GM19240 (cell line): ENCODE data around the gene IFT25.
"Not testable (repeated sequence)": the region's sequence is repeated elsewhere in the genome, so short reads cannot be mapped to it uniquely, and the experiment has no call there.

Source experiments
- DNase-seq: peaks from one replicate; pipeline ENCODE4 v3.0.0; 2011; ENCODE audit warnings: low spot score; ENCODE audit not compliant: insufficient read length

IFT25 gene

GRCh38 chr1:53889304-53890298 is 55.9 kb downstream of the IFT25 start, which contains the start of gene YIPF1:
TSS of gene YIPF1 (minus strand) at chr1:53889797. CDS start at chr1:53888937, 860 bp downstream.
- DNase-seq: peak; percentile 72

- DNase-seq: no peak
These were observed 56.8 kb downstream of the IFT25 start for GRCh38 chr1:53888681-53889080.

- DNase-seq: not testable (repeated sequence)
These were observed 61.9 kb downstream of the IFT25 start for GRCh38 chr1:53883600-53883999.

GRCh38 chr1:53881853-53882252 is 63.6 kb downstream of the IFT25 start:
- not testable (repeated sequence) for DNase-seq

- DNase-seq: no peak
These were observed 66.9 kb downstream of the IFT25 start for GRCh38 chr1:53878492-53879105.

GRCh38 chr1:53875150-53875549 is 70.3 kb downstream of the IFT25 start:
- not testable (repeated sequence) for DNase-seq

GRCh38 chr1:53871773-53872484 is 73.6 kb downstream of the IFT25 start:
- no peak for DNase-seq
